ENCODE data around the gene BPIFB3.

DNA sequence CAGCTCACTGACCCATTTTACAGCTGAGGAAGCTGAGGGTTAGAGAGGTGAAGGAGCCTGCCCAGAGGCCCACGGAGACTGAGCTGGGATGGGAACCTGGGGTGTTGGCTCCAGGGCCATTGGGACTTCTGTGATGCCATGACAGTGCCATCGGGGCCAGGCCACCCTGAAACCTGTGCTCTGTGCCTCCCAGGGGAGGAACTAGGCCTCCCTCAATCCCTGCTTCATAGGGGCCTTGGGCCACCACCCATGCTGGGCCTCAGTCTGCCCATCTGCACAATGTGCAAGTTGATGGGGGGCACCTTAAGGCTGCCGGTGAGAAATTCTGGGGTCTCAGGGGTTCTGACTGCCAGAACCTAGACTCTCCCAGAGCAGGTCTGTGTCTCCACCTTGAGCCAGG, 50.6 kb downstream of the BPIFB3 start:
- TF ChIP-seq, protein P1, sequence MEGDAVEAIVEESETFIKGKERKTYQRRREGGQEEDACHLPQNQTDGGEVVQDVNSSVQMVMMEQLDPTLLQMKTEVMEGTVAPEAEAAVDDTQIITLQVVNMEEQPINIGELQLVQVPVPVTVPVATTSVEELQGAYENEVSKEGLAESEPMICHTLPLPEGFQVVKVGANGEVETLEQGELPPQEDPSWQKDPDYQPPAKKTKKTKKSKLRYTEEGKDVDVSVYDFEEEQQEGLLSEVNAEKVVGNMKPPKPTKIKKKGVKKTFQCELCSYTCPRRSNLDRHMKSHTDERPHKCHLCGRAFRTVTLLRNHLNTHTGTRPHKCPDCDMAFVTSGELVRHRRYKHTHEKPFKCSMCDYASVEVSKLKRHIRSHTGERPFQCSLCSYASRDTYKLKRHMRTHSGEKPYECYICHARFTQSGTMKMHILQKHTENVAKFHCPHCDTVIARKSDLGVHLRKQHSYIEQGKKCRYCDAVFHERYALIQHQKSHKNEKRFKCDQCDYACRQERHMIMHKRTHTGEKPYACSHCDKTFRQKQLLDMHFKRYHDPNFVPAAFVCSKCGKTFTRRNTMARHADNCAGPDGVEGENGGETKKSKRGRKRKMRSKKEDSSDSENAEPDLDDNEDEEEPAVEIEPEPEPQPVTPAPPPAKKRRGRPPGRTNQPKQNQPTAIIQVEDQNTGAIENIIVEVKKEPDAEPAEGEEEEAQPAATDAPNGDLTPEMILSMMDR (IDR thresholded peaks at IDR 0.05) = no peak
- TF ChIP-seq POLR2A (IDR thresholded peaks at IDR 0.05) = no peak

Data from vagina (tissue), 2 donors.